Raji (cell line): ENCODE data around the gene NAA10.

ENCODE experiments used
- POLR2A ChIP-seq: IDR thresholded peaks from 2 replicates; pipeline ENCODE4 v1.6.1; 2011; ENCODE audit warnings: low read depth, low read length, control low read depth; ENCODE audit not compliant: insufficient read depth

The NAA10 gene

DNA sequence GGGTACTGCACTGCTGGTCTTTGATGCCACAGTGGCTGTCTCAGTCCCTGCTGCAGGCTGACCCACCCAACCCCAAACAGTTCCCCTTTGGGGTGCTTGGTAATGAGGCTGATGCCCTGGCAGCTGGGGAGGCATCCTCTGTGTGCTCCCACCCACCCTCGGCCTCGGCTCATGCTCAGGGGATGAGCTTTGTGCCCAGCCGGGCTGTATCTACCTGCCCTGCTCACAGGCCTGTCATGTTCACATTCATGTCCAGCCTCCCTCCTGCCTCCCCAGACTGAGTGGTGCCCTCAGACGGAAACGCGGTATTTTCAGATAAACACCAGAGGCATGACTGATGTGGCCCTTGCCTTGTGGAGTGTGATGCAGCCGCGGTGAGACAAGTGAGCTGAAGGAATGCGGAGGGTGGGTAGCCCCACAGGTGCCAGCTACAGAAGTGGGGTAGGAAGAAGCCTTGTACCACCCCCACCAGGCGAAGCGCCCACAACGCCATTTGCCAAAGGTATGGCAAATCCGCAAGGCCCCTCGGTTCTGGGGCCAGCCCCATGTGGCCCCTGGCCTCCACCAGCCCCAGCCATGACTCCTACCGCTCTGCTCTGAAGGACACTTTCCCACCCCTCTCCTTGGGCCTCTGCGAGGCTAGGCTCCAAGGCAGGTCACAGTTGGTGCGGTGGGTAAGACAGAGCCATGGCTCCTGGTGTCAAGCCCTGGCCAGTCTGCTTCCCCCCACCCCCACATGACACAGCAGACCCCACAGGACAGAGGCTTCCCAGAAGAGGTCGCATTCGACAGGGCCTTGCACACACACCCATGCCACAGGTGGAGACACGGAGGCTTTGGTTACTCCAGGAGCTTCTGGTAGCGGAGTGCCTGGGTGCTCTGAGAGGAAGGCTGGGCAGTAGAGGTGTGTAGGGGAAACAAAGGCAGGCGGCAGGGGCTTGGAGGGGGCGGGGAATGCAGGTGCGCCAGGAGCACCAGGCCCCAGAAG, 11.4 kb upstream of the NAA10 start:
- no peak for TF ChIP-seq POLR2A

- TF ChIP-seq POLR2A, result no peak
These were observed 9.9 kb upstream of the NAA10 start for GRCh38 chrX:153944800-153945150.

GRCh38 chrX:153944140-153944799, 9.4 kb upstream of the NAA10 start, which contains the start of gene RENBP:
Gene RENBP (minus strand): TSS chrX:153944643. CDS start chrX:153944610, 33 bp downstream.
- TF ChIP-seq POLR2A, result no peak

- TF ChIP-seq POLR2A, result no peak
These were observed 6.8 kb upstream of the NAA10 start for GRCh38 chrX:153941336-153942252.

DNA sequence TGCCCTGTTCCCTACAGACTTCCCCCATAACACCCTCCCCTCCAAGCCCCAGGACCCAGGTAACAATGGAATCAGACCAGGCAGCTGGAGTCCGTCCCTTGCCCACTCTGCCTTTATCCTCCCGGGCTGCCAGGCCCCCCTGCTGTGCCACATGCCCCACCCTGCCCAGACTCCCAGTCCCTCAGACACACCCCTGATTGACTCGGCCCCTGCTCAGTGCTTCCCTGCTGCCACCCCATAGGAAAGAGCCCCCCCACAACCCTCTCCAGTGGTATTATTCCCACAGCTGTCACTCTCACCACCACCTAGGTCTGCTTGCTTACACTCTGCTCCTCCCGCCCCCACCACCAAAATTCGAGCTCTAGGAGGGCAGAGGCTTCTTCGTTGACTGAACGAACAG, 4.7 kb upstream of the NAA10 start:
- no peak for TF ChIP-seq POLR2A

DNA sequence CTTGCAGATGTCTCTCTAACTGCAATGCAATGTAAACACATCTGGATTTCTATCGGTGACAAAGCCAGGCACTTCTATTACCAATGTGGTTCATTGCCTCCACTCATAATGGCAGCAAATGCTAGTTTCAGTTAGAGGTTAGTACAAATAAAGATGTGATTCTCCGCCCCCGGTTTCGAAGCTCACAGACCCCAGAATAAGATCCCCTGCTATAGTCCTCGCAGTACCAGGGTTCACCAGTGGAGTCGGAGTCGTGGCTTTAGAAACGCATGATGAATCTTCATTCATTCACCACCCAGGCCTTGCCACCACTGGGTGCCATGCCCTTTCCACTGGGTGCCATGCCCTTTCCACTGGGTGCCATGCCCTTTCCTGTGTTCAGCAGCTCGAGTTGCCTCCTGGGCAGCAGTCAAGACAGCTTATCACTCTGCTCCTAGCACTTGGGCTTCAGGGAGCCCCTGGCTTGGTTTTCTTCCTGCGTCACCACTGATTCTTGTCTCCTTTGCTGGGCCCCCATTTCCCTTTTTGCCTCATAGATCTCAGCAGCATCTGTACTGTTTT, 3.5 kb upstream of the NAA10 start:
- TF ChIP-seq POLR2A, result no peak

- TF ChIP-seq POLR2A, result no peak
These were observed 2.2 kb upstream of the NAA10 start for GRCh38 chrX:153937056-153937455.

GRCh38 chrX:153935326-153935851, 552 bp upstream of the NAA10 start:
- no peak for TF ChIP-seq POLR2A

DNA sequence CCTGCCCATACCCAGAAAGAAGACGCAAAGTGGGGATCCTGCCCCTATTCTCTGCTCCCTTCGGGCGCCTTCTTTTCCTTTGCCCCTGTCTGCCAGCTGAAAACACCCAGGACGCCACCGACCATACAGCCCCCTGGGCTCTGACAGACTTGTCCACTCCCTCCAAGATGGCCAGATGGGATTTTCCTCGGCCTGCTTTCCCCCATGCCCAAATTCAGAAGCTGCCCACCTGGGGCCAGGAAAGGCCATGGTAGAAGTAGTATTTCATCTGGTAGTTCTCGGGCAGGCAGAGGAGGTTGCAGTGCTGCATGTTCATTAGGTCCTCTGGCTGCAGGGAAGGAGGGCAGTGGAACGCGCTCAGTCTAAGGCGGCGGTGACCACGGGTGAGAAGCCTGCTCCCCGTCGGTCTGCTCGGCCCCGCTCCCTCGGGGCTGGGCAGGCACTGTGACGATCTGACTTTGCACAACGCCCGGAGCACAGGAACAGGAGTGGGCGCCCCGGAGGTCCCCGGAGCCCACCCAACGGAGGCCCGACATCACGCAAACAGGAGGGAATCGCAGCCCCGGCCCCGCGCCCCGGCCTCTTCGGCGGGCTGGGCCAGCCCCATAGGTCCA, 582 bp downstream of the NAA10 start:
- no peak for TF ChIP-seq POLR2A

DNA sequence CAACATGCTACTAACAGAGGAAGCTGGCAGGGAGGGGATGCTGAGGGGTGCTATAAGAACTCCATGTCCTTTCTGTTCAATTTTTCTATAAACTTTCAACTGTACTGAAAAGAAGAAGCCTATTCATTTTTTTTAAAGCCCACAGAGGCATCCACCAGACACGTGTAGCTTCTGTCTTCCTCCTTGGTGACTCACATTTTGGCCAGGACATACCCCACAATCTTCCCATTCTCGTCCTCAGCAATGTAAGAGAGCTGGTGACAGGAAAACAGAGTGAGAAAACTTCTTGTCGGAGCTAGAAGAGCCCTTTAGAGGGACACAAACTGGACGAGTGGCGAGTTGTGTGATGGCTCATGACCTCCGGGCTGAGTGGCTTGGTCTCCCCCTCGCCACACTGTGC, 1.1 kb downstream of the NAA10 start:
- no peak for TF ChIP-seq POLR2A

GRCh38 chrX:153932220-153932915, 2.5 kb downstream of the NAA10 start:
- TF ChIP-seq POLR2A, result no peak

DNA sequence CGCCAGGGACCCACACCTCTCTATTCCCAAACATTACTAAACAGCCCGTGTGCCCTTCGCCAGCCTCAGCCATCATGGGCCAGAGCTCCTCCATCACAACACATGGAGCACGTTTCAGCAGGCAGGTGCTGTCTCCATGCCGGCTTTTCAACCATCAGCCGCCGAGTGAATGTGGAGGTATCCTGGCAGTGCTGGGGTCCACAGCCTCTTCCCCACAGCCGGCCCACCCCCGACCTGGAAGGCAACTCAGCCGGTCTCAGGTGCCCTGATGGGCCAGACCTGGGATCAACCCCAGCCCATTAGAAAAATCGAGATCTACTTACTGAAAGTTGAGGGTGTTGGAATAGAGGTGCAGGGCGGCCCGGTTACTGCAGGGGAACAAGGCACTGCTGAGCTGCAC, 3.1 kb downstream of the NAA10 start:
- no peak for TF ChIP-seq POLR2A

DNA sequence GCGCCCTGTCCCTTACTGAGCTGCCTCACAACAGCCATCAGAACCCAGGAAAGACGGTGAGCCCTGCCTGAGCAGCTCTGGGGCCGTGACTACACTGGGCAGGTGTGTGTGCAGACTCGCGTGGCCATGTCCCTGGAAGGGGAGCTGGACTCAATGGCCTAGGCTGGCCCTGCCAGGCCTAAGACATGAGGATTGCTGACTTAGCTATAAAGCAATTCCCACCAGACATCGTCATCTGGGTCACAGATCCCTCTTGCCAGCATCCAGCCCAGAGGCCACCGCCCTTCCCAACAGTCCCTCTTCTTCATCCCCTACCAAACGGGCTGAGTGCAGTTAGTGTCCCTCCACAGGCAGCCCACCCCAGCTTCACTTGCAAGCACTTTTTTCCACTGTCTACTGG, 3.7 kb downstream of the NAA10 start:
- no peak for TF ChIP-seq POLR2A

- no peak for TF ChIP-seq POLR2A
These were observed 4.6 kb downstream of the NAA10 start for GRCh38 chrX:153930011-153930910.
